Sigmoid colon (tissue), 4 donors: ENCODE measurements around the gene CACNA1C.

Source experiments
- EP300 ChIP-seq, 4 donors: sonication (generic); formaldehyde crosslinking; IDR thresholded peaks; one replicate each; pipeline ENCODE4 v1.6.1; 2017; ENCODE audit warnings: antibody characterized with exemption in 4 of 4
- POLR2A ChIP-seq, 2 donors: fragments of 450-650 bp; IDR thresholded peaks; one replicate each; pipeline ENCODE4 v1.6.1; 2016; ENCODE audit warnings: antibody characterized with exemption in 2 of 2, mild to moderate bottlenecking in 2 of 2, moderate library complexity in 2 of 2
- POLR2AphosphoS5 ChIP-seq, 4 donors: sonication (generic); formaldehyde crosslinking; IDR thresholded peaks; one replicate each; pipeline ENCODE4 v1.6.1; 2017; ENCODE audit warnings: antibody characterized with exemption in 4 of 4
- TF ChIP-seq, protein P1 (sequence below), 4 experiments: fragments of 450-650 bp in 3 of 4; fragments of 200-600 bp in 1 of 4; IDR thresholded peaks; one replicate each; pipeline ENCODE4 v1.5.1; 2016 to 2019; ENCODE audit warnings: antibody characterized with exemption in 4 of 4, mild to moderate bottlenecking in 3 of 4, moderate library complexity in 2 of 4

DNA sequence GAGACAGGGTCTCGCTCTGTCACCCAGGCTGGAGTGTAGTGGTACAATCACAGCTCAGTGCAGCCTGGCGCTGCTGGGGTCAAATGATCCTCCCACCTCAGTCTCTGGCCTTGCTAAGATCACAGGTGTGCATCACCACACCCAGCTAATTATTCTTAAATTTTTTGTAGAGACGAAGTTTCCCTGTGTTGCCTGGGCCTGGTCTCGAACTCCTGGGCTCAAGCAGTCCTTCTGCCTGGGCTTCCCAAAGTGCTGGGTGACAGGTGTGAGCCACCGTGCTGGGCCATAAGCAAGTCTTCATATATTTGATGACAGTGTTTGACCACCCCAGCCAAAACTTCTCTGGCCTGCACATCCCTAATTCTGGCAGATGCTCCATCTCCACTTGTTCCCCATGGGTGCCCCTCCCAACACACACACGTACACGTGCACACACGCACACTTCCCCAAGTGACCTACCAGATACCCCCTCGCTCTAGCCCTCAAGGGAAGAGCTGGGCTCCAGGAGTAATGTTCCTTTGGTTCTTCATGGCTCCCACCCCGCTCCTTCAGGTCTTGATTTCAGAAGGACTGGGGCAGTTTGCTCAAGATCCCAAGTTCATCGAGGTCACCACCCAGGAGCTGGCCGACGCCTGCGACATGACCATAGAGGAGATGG is 637.7 kb downstream of the CACNA1C start:
- TF ChIP-seq, protein P1, sequence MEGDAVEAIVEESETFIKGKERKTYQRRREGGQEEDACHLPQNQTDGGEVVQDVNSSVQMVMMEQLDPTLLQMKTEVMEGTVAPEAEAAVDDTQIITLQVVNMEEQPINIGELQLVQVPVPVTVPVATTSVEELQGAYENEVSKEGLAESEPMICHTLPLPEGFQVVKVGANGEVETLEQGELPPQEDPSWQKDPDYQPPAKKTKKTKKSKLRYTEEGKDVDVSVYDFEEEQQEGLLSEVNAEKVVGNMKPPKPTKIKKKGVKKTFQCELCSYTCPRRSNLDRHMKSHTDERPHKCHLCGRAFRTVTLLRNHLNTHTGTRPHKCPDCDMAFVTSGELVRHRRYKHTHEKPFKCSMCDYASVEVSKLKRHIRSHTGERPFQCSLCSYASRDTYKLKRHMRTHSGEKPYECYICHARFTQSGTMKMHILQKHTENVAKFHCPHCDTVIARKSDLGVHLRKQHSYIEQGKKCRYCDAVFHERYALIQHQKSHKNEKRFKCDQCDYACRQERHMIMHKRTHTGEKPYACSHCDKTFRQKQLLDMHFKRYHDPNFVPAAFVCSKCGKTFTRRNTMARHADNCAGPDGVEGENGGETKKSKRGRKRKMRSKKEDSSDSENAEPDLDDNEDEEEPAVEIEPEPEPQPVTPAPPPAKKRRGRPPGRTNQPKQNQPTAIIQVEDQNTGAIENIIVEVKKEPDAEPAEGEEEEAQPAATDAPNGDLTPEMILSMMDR (IDR thresholded peaks at IDR 0.05): no peak
- TF ChIP-seq POLR2A (IDR thresholded peaks at IDR 0.05) (no peak), POLR2AphosphoS5 (IDR thresholded peaks at IDR 0.05) (no peak), EP300 (IDR thresholded peaks at IDR 0.05) (no peak)
